Suprapubic skin (tissue), 4 donors: ENCODE data around the gene EIF4G2. TPM values are rescaled to one million over a fixed set of nuclear protein-coding genes. Genes with fewer than 3 reads are reported as not detected.

ENCODE experiments used
- DNase-seq, 2 donors: peaks; one replicate each; pipeline ENCODE4 v3.0.0-alpha.2; 2019; ENCODE audit warnings: low spot score in 2 of 2
- H3K27ac ChIP-seq: fragments of 200-600 bp; sonication (generic); one replicate; pipeline ENCODE4 v1.5.1; 2019
- H3K27me3 ChIP-seq: fragments of 200-600 bp; sonication (generic); one replicate; pipeline ENCODE4 v1.5.1; 2019
- H3K36me3 ChIP-seq: fragments of 200-600 bp; sonication (generic); one replicate; pipeline ENCODE4 v1.5.1; 2019
- H3K4me1 ChIP-seq: fragments of 200-600 bp; sonication (generic); one replicate; pipeline ENCODE4 v1.5.1; 2019
- H3K4me3 ChIP-seq: fragments of 200-600 bp; sonication (generic); one replicate; pipeline ENCODE4 v1.5.1; 2019; ENCODE audit warnings: mild to moderate bottlenecking
- H3K9me3 ChIP-seq: fragments of 200-600 bp; sonication (generic); one replicate; pipeline ENCODE4 v1.5.1; 2019
- EP300 ChIP-seq: sonication (generic); formaldehyde crosslinking; IDR thresholded peaks from one replicate; pipeline ENCODE4 v1.6.1; 2017; ENCODE audit warnings: antibody characterized with exemption
- POLR2A ChIP-seq, 2 donors: fragments of 450-650 bp; IDR thresholded peaks; one replicate each; pipeline ENCODE4 v1.6.1; 2017; ENCODE audit warnings: antibody characterized with exemption in 2 of 2, mild to moderate bottlenecking in 2 of 2, moderate library complexity in 2 of 2
- POLR2AphosphoS5 ChIP-seq, 3 donors: sonication (generic); formaldehyde crosslinking; IDR thresholded peaks; one replicate each; pipeline ENCODE4 v1.6.1; 2017; ENCODE audit warnings: antibody characterized with exemption in 3 of 3
- WGBS: methylation state at CpG from one replicate; pipeline ENCODE4 v1.1.5; 2018; 5-methylcytosine and 5-hydroxymethylcytosine counted together
- total RNA-seq, 4 donors: library from RNA; depleted of rRNA; stranded (reverse); fragments of >200 nt; gene quantifications; one replicate each; pipeline ENCODE4 v1.1.0, GENCODE V29; 2016
- TF ChIP-seq, protein P1 (sequence below), 2 donors: fragments of 200-600 bp in 1 of 2; fragments of 450-650 bp in 1 of 2; sonication (generic) in 1 of 2; IDR thresholded peaks; one replicate each; pipeline ENCODE4 v1.5.1; 2016 to 2019; ENCODE audit warnings: antibody characterized with exemption in 2 of 2, mild to moderate bottlenecking in 1 of 2, moderate library complexity in 1 of 2

EIF4G2 gene
- total RNA-seq, 4 donors from 2014 or later: 439 to 593 (median 477) TPM

DNA sequence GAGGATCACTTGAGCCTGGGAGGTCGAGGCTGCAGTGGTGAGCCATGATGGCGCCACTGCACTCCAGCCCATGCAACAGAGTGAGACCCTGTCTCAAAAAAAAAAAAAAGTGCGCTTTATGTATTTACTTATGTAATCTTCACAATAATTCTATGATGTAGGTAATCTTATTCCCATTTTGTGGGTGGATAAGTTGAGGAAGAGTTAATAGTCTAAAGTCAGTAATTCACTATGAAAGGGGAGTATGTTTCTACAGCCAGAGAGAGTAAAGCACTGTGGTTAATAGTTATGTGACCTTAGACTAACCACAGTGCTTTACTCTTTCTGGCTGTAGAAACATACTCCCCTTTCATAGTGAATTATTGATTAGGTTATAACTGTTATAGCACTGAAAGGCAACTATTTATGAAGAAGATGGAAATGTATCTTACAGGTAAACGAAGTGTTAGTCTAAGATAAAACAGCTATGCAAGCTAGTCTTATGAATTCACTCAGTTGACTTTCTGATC, 45.8 kb downstream of the EIF4G2 start:
- TF ChIP-seq EP300: no peak
- Histone ChIP-seq H3K27ac (no peak overlapping the region), H3K9me3 (no peaks in the 10 kb centered on the region), H3K4me1 (no peaks in the 10 kb centered on the region), H3K27me3 (no peaks in the 10 kb centered on the region), H3K4me3 (no peak overlapping the region), H3K36me3 (peaks cover 31% of the 10 kb centered on the region)
- DNase-seq: no peak
- 95% methylated on average over 4 of the region's 4 CpGs for WGBS

DNA sequence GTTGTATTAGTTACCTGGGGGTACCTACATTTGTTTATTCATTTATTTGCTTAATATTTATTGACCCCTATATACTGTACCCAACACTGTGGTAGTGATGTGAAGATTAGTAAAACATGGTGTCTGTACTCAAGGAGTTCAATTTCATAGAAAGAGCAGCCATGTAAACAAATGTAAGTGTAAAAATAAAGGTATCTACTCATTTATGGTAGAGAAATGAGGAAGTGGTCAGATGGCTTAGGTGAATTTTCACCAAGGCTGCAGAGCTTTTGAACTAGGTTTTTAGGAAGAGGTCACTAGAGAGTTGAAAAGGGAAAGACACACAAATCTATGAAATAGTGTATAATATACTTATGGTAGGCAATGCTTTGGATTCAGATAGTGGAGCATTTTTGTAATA, 46.5 kb downstream of the EIF4G2 start:
- Histone ChIP-seq H3K4me3 (no peak overlapping the region), H3K36me3 (peaks cover 38% of the 10 kb centered on the region), H3K9me3 (no peaks in the 10 kb centered on the region), H3K27me3 (no peaks in the 10 kb centered on the region), H3K4me1 (no peaks in the 10 kb centered on the region), H3K27ac (no peak overlapping the region)
- TF ChIP-seq EP300 (no peak), POLR2AphosphoS5 (IDR thresholded peaks at IDR 0.05) (no peak), POLR2A (IDR thresholded peaks at IDR 0.05) (no peak)
- TF ChIP-seq, protein P1, sequence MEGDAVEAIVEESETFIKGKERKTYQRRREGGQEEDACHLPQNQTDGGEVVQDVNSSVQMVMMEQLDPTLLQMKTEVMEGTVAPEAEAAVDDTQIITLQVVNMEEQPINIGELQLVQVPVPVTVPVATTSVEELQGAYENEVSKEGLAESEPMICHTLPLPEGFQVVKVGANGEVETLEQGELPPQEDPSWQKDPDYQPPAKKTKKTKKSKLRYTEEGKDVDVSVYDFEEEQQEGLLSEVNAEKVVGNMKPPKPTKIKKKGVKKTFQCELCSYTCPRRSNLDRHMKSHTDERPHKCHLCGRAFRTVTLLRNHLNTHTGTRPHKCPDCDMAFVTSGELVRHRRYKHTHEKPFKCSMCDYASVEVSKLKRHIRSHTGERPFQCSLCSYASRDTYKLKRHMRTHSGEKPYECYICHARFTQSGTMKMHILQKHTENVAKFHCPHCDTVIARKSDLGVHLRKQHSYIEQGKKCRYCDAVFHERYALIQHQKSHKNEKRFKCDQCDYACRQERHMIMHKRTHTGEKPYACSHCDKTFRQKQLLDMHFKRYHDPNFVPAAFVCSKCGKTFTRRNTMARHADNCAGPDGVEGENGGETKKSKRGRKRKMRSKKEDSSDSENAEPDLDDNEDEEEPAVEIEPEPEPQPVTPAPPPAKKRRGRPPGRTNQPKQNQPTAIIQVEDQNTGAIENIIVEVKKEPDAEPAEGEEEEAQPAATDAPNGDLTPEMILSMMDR (IDR thresholded peaks at IDR 0.05): no peak
- no peak for DNase-seq

DNA sequence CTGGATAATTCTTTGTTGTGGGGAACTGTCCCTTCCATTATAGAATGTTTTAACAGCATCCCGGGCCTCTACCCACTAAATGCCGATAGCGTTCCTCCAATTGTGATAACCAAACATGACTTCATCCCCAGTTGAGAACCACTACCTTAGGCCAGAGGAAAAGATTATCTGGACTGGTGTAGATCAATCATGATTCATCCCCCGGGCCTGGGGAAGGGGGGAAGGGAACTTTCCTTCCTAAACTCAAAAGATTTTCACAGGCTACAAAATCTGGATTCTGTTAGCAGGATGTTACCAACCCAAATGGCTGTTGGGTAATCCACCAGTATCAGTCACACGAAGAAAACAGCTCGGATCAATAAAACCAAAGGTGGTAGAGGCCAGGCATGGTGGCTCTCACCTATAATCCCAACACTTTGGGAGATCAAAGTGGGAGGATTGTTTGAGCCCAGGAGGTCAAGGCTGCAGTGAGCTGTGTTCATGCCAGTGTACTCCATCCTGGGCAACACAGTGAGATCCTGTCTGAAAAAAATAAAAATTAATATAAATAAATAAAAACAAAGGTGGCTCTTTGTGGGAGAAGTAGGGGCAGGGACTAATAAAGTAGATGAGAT, 47.5 kb downstream of the EIF4G2 start:
- Histone ChIP-seq H3K27me3 (no peaks in the 10 kb centered on the region), H3K27ac (no peak overlapping the region), H3K4me1 (no peaks in the 10 kb centered on the region), H3K4me3 (no peak overlapping the region), H3K9me3 (no peaks in the 10 kb centered on the region), H3K36me3 (peaks cover 48% of the 10 kb centered on the region)
- 88% methylated on average over 6 of the region's 6 CpGs for WGBS
- TF ChIP-seq POLR2AphosphoS5 (IDR thresholded peaks at IDR 0.05) (no peak), EP300 (no peak), POLR2A (IDR thresholded peaks at IDR 0.05) (no peak)
- TF ChIP-seq, protein P1 (IDR thresholded peaks at IDR 0.05): no peak
- DNase-seq: no peak

DNA sequence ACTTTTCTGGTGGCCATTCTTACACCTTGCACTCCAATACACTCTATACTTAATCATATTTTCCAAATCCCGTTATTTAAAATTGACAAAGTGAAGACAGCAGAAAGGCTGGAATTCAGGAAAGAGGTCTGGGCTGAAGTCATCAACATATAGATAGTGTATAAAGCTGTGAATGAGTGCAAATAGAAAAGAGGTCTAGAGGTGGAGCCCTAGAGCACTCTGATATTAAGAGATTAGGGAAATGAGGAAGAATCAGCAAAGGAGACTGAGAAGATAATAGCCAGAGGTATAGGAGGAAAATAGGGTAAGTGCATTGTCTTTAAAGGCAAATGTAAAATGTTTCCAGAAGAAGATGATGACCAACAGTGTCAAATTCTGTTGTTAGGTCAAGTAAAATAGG, 49.8 kb downstream of the EIF4G2 start:
- 98% methylated on average over 1 of the region's 1 CpG for WGBS
- Histone ChIP-seq H3K36me3 (peaks cover 71% of the 10 kb centered on the region), H3K27ac (no peak overlapping the region), H3K4me3 (no peak overlapping the region), H3K4me1 (no peaks in the 10 kb centered on the region), H3K27me3 (no peaks in the 10 kb centered on the region), H3K9me3 (no peaks in the 10 kb centered on the region)
- no peak for DNase-seq
- no peak for TF ChIP-seq EP300
- TF ChIP-seq POLR2AphosphoS5 (IDR thresholded peaks at IDR 0.05): no peak
- TF ChIP-seq, protein P1 (IDR thresholded peaks at IDR 0.05): no peak

DNA sequence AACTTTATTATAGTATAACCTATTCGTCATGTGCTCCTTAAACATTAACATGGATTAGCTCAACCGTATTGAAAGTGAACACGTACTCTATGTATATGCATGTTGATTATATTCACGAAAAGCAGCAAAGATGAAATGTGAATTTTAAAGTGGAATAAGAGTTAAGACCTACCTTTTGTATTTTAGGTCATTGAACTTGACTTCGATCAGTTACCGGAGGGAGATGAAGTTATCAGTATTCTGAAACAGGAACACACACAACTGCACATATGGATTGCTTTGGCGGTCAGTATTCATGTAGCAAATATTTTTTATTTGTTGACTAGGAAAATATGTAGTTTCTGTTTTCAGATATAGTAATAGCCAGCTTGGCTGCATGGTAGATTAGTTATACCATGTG, 56.2 kb downstream of the EIF4G2 start:
- DNase-seq: no peak
- Histone ChIP-seq H3K27ac (no peak overlapping the region), H3K36me3 (peaks cover 38% of the 10 kb centered on the region), H3K4me1 (peaks cover 21% of the 10 kb centered on the region), H3K9me3 (no peaks in the 10 kb centered on the region), H3K4me3 (peak overlapping the region; percentile 94), H3K27me3 (no peaks in the 10 kb centered on the region)
- no peak for TF ChIP-seq EP300
- TF ChIP-seq, protein P1 (IDR thresholded peaks at IDR 0.05): no peak
- no peak for TF ChIP-seq POLR2AphosphoS5 (IDR thresholded peaks at IDR 0.05)
- TF ChIP-seq POLR2A (IDR thresholded peaks at IDR 0.05): no peak
- 84% methylated on average over 7 of the region's 7 CpGs for WGBS

DNA sequence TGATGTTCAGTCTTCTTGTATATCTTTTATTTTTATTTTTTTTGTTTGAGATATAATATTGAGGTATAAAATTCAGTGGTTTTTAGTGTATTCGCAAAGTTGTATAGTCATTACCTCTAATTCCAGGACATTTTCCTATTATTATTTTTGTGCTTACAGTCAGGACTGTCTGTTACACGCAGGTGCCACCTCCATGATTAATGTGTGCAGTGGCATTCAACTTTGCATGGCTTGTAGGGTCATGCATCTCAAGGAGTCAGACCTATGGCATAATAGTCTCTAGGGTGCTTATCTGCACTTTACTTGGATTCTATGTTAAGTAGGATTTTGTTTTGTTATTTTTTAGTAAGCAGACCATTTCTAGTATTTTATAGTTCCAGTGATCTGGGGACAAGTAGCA, 56.7 kb downstream of the EIF4G2 start:
- Histone ChIP-seq H3K36me3 (peaks cover 34% of the 10 kb centered on the region), H3K27me3 (no peaks in the 10 kb centered on the region), H3K27ac (no peak overlapping the region), H3K9me3 (no peaks in the 10 kb centered on the region), H3K4me1 (peaks cover 21% of the 10 kb centered on the region), H3K4me3 (peak overlapping the region; percentile 94)
- 48% methylated on average over 2 of the region's 2 CpGs for WGBS
- TF ChIP-seq, protein P1 (IDR thresholded peaks at IDR 0.05): no peak
- TF ChIP-seq POLR2AphosphoS5 (IDR thresholded peaks at IDR 0.05): no peak
- TF ChIP-seq POLR2A (IDR thresholded peaks at IDR 0.05): no peak
- TF ChIP-seq EP300: no peak
- DNase-seq: no peak
